Measurements from ENCODE around the gene ZBTB8B.

- TF ChIP-seq CTCF (IDR thresholded peaks at IDR 0.05), result no peak
- no peak for TF ChIP-seq EZH2 (IDR thresholded peaks at IDR 0.05)
These were observed 6.3 kb downstream of the ZBTB8B start for GRCh38 chr1:32470991-32471694.

Data from neural progenitor cell (in vitro differentiated cells).